Epithelial cell of proximal tubule (primary cell): ENCODE results near the gene RPL36. TPM values are rescaled to one million over a fixed set of nuclear protein-coding genes. Genes with fewer than 3 reads are reported as not detected.

Experiments
- DNase-seq: peaks from one replicate; pipeline ENCODE4 v3.0.0-alpha.2; 2011; ENCODE audit warnings: low read depth
- H3K4me3 ChIP-seq: 2 replicates; pipeline ENCODE4 v1.5.1; 2011; ENCODE audit warnings: low read depth, mild to moderate bottlenecking, low read length
- CTCF ChIP-seq: conservative IDR thresholded peaks from 2 replicates; pipeline ENCODE4 v1.5.1; 2012; ENCODE audit warnings: low read depth, mild to moderate bottlenecking, low read length
- total RNA-seq: library from RNA; depleted of rRNA; stranded (reverse); fragments of >200 nt; gene quantifications from 2 replicates; pipeline ENCODE4 v1.2.3, GENCODE V29; 2015

The RPL36 gene
- total RNA-seq, 1 donor from 2014 or later, result 808 TPM

- no peak for TF ChIP-seq CTCF
- no peak overlapping the region for H3K4me3 ChIP-seq
- no peak for DNase-seq
These were observed 11.9 kb upstream of the RPL36 start for GRCh38 chr19:5678071-5678718.

- peak overlapping the region; percentile 74 for H3K4me3 ChIP-seq
- no peak for DNase-seq
- no peak for TF ChIP-seq CTCF
These were observed 10.6 kb upstream of the RPL36 start for GRCh38 chr19:5679289-5680083.

- TF ChIP-seq CTCF, result no peak
- no peak for DNase-seq
These were observed 10.0 kb upstream of the RPL36 start for GRCh38 chr19:5680084-5680436.

GRCh38 chr19:5680437-5681368 is 9.4 kb upstream of the RPL36 start, which contains the start of the genes HSD11B1L and MICOS13:
TSS of gene HSD11B1L (plus strand) at chr19:5681027. CDS start at chr19:5684833, 3,806 bp downstream.
TSS of gene MICOS13 (minus strand) at chr19:5680516. CDS start at chr19:5680486, 30 bp downstream.
- peak; percentile 83 for DNase-seq
- TF ChIP-seq CTCF, result no peak

More at GRCh38 chr19:5680084-5680436, 10.0 kb upstream of the RPL36 start:
- peak overlapping the region; percentile 74 for H3K4me3 ChIP-seq

GRCh38 chr19:5681391-5682106 is 8.5 kb upstream of the RPL36 start:
- DNase-seq, result no peak

More at GRCh38 chr19:5680437-5681368, 9.4 kb upstream of the RPL36 start, which contains the start of the genes HSD11B1L and MICOS13:
- peak within 1 kb of the TSS; percentile 74 for H3K4me3 ChIP-seq

More at GRCh38 chr19:5681391-5682106, 8.5 kb upstream of the RPL36 start:
- no peak for TF ChIP-seq CTCF
- peak overlapping the region; percentile 74 for H3K4me3 ChIP-seq
